ENCODE results near the gene RNF41. TPM values are rescaled to one million over a fixed set of nuclear protein-coding genes. Genes with fewer than 3 reads are reported as not detected.

The RNF41 gene
- total and polyA plus RNA-seq, 2 donors (not counting 3 experiments of a cell fraction or from before 2014, with no cell fraction given): 88.3 to 203 TPM

GRCh38 chr12:56152756-56153677 lies 68.7 kb downstream of the RNF41 start:
- POLR2A ChIA-PET: no interaction called here
- no peaks in the 10 kb centered on the region for H3K9me1 ChIP-seq (replicated peaks; ENCODE audit: control insufficient read depth, extremely low read depth, insufficient read depth, low read length)
- peaks cover 20% of the 10 kb centered on the region for H3K4me1 ChIP-seq (ENCODE audit: control insufficient read depth, extremely low read depth, insufficient read depth, low read length)
- CTCF ChIA-PET: no interaction called here
- peaks cover 0 to 7% of the 10 kb centered on the region in 2 experiments for H3K36me3 ChIP-seq (ENCODE audit: control insufficient read depth in 2 of 2, extremely low read depth in 1 of 2, insufficient read depth in 2 of 2, low read length in 2 of 2)
- FAIRE-seq (no peak), DNase-seq (ENCODE audit: low read depth, low spot score) (no peak)
- H3K79me2 ChIP-seq (ENCODE audit: control insufficient read depth, insufficient read depth, low read length): peaks cover 4% of the 10 kb centered on the region
- dilution Hi-C loops (cut with MboI; ENCODE audit: extremely low pct_ligation_motif_present, low sequenced_read_pairs): no loop called here
- H4K20me1 ChIP-seq (replicated peaks; ENCODE audit: control insufficient read depth, extremely low read depth, insufficient read depth, low read length): no peaks in the 10 kb centered on the region
- TF ChIP-seq, protein P1, sequence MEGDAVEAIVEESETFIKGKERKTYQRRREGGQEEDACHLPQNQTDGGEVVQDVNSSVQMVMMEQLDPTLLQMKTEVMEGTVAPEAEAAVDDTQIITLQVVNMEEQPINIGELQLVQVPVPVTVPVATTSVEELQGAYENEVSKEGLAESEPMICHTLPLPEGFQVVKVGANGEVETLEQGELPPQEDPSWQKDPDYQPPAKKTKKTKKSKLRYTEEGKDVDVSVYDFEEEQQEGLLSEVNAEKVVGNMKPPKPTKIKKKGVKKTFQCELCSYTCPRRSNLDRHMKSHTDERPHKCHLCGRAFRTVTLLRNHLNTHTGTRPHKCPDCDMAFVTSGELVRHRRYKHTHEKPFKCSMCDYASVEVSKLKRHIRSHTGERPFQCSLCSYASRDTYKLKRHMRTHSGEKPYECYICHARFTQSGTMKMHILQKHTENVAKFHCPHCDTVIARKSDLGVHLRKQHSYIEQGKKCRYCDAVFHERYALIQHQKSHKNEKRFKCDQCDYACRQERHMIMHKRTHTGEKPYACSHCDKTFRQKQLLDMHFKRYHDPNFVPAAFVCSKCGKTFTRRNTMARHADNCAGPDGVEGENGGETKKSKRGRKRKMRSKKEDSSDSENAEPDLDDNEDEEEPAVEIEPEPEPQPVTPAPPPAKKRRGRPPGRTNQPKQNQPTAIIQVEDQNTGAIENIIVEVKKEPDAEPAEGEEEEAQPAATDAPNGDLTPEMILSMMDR (IDR thresholded peaks at IDR 0.05; ENCODE audit: extremely low read depth in 1 of 2, insufficient read depth in 1 of 2, low read depth in 1 of 2, low read length in 2 of 2): no peak
- H3K9me3 ChIP-seq (replicated peaks; ENCODE audit: control insufficient read depth, insufficient read depth, low read length): no peaks in the 10 kb centered on the region
- H3K4me2 ChIP-seq (ENCODE audit: insufficient read depth, low read length): peak overlapping the region; percentile 71
- intact Hi-C loops (cut with micrococcal nuclease): loop anchor here (1.0 kb wide), 1 partner anchor 25 kb away; the partner anchor contains the start of gene ESYT1
- H3K9ac ChIP-seq (replicated peaks; ENCODE audit: extremely low read depth, insufficient read depth, low read length): peak overlapping the region; percentile 76
- peak overlapping the region; percentile 54 for H2AFZ ChIP-seq (ENCODE audit: low read depth, low read length)
- no peaks in the 10 kb centered on the region for H3K27me3 ChIP-seq (ENCODE audit: control insufficient read depth in 2 of 2, insufficient read depth in 2 of 2, low read length in 2 of 2)
- peak overlapping the region; percentile 60 to 78 (median 71) for H3K4me3 ChIP-seq (replicated peaks in 1 of 3; ENCODE audit: insufficient read depth in 1 of 3, low read depth in 1 of 3, low read length in 3 of 3)
- H3K27ac ChIP-seq (ENCODE audit: insufficient read depth, low read depth, low read length): peak overlapping the region; percentile 27
- TSS peak; percentile 67 for BruUV-seq (replicated peaks)

Other genes starting within 250 kb of the RNF41 start
- 97.4 and 103 TPM in 2 replicates for gene RAB5B, start 247.8 kb downstream of the RNF41 start, total RNA-seq
- gene RAB5B, start 247.8 kb downstream of the RNF41 start, polyA plus RNA-seq: 98.8 and 105 TPM in 2 replicates
- gene SUOX, start 224.6 kb downstream of the RNF41 start, total RNA-seq: 24.3 and 24.8 TPM in 2 replicates
- gene SUOX, start 224.6 kb downstream of the RNF41 start, polyA plus RNA-seq: 29.1 and 31.4 TPM in 2 replicates
- gene IKZF4, start 200.9 kb downstream of the RNF41 start, total RNA-seq: 3.5 and 5.4 TPM in 2 replicates
- gene IKZF4, start 200.9 kb downstream of the RNF41 start, polyA plus RNA-seq: 2.5 and 3.4 TPM in 2 replicates
- gene RPS26, start 180.0 kb downstream of the RNF41 start, total RNA-seq: 57.3 and 66.7 TPM in 2 replicates
- gene RPS26, start 180.0 kb downstream of the RNF41 start, polyA plus RNA-seq: 1,837 and 1,847 TPM in 2 replicates
- gene ERBB3, start 141.8 kb downstream of the RNF41 start, total RNA-seq: 0.11 TPM in 1 of 2 replicates, not detected in the other
- 0.08 and 1.5 TPM in 2 replicates for gene ERBB3, start 141.8 kb downstream of the RNF41 start, polyA plus RNA-seq
- 170 and 188 TPM in 2 replicates for gene PA2G4, start 117.4 kb downstream of the RNF41 start, total RNA-seq
- gene PA2G4, start 117.4 kb downstream of the RNF41 start, polyA plus RNA-seq: 94.2 and 121 TPM in 2 replicates
- 3,212 and 3,428 TPM in 2 replicates for gene RPL41, start 105.3 kb downstream of the RNF41 start, total RNA-seq
- 9,033 and 9,990 TPM in 2 replicates for gene RPL41, start 105.3 kb downstream of the RNF41 start, polyA plus RNA-seq
- 8.7 and 10.1 TPM in 2 replicates for gene ZC3H10, start 103.7 kb downstream of the RNF41 start, total RNA-seq
- 2.6 and 3.0 TPM in 2 replicates for gene ZC3H10, start 103.7 kb downstream of the RNF41 start, polyA plus RNA-seq
- 133 and 161 TPM in 2 replicates for gene ESYT1, start 93.7 kb downstream of the RNF41 start, total RNA-seq
- 233 and 234 TPM in 2 replicates for gene ESYT1, start 93.7 kb downstream of the RNF41 start, polyA plus RNA-seq
- 135 and 137 TPM in 2 replicates for gene MYL6B, start 69.3 kb downstream of the RNF41 start, total RNA-seq
- 130 and 185 TPM in 2 replicates for gene MYL6B, start 69.3 kb downstream of the RNF41 start, polyA plus RNA-seq
- 2,364 and 2,543 TPM in 2 replicates for gene MYL6, start 63.6 kb downstream of the RNF41 start, total RNA-seq
- 6,581 and 8,470 TPM in 2 replicates for gene MYL6, start 63.6 kb downstream of the RNF41 start, polyA plus RNA-seq
- 117 and 121 TPM in 2 replicates for gene SMARCC2, start 32.4 kb downstream of the RNF41 start, total RNA-seq
- gene SMARCC2, start 32.4 kb downstream of the RNF41 start, polyA plus RNA-seq: 51.1 and 51.9 TPM in 2 replicates
- gene NABP2, start 2.4 kb upstream of the RNF41 start, total RNA-seq: 41.0 and 42.4 TPM in 2 replicates
- 55.3 and 59.7 TPM in 2 replicates for gene NABP2, start 2.4 kb upstream of the RNF41 start, polyA plus RNA-seq
- gene SLC39A5, start 8.1 kb upstream of the RNF41 start, total RNA-seq: not detected in 2 replicates
- 0.10 and 0.11 TPM in 2 replicates for gene SLC39A5, start 8.1 kb upstream of the RNF41 start, polyA plus RNA-seq
- 62.0 and 66.3 TPM in 2 replicates for gene ANKRD52, start 36.5 kb upstream of the RNF41 start, total RNA-seq
- 28.6 and 30.8 TPM in 2 replicates for gene ANKRD52, start 36.5 kb upstream of the RNF41 start, polyA plus RNA-seq
- 14.7 and 15.3 TPM in 2 replicates for gene COQ10A, start 45.0 kb upstream of the RNF41 start, total RNA-seq
- 30.2 and 32.4 TPM in 2 replicates for gene COQ10A, start 45.0 kb upstream of the RNF41 start, polyA plus RNA-seq
- gene CS, start 78.4 kb upstream of the RNF41 start, total RNA-seq: 296 and 312 TPM in 2 replicates
- gene CS, start 78.4 kb upstream of the RNF41 start, polyA plus RNA-seq: 115 and 129 TPM in 2 replicates
- 166 and 183 TPM in 2 replicates for gene CNPY2, start 94.1 kb upstream of the RNF41 start, total RNA-seq
- 205 and 256 TPM in 2 replicates for gene CNPY2, start 94.1 kb upstream of the RNF41 start, polyA plus RNA-seq
- 21.5 and 24.4 TPM in 2 replicates for gene PAN2, start 112.1 kb upstream of the RNF41 start, total RNA-seq
- 21.0 and 21.9 TPM in 2 replicates for gene PAN2, start 112.1 kb upstream of the RNF41 start, polyA plus RNA-seq
- gene IL23A, start 117.0 kb upstream of the RNF41 start, total RNA-seq: not detected in 2 replicates
- 0.12 TPM in 1 of 2 replicates, not detected in the other for gene IL23A, start 117.0 kb upstream of the RNF41 start, polyA plus RNA-seq
- 66.5 and 74.8 TPM in 2 replicates for gene STAT2, start 138.2 kb upstream of the RNF41 start, total RNA-seq
- 58.5 and 62.8 TPM in 2 replicates for gene STAT2, start 138.2 kb upstream of the RNF41 start, polyA plus RNA-seq
- gene APOF, start 140.9 kb upstream of the RNF41 start, total RNA-seq: not detected in 2 replicates
- not detected in 2 replicates for gene APOF, start 140.9 kb upstream of the RNF41 start, polyA plus RNA-seq
- gene TIMELESS, start 227.5 kb upstream of the RNF41 start, total RNA-seq: 28.2 and 28.4 TPM in 2 replicates
- 3.6 and 6.1 TPM in 2 replicates for gene TIMELESS, start 227.5 kb upstream of the RNF41 start, polyA plus RNA-seq
- not detected in 2 replicates for gene MIP, start 232.7 kb upstream of the RNF41 start, total RNA-seq
- gene MIP, start 232.7 kb upstream of the RNF41 start, polyA plus RNA-seq: 0.18 TPM in 1 of 2 replicates, not detected in the other
- 3.4 and 3.5 TPM in 2 replicates for gene SPRYD4, start 246.7 kb upstream of the RNF41 start, total RNA-seq
- 3.8 and 4.0 TPM in 2 replicates for gene SPRYD4, start 246.7 kb upstream of the RNF41 start, polyA plus RNA-seq

Data from endothelial cell of umbilical vein (primary cell).